ENCODE measurements around the gene OR10H4. TPM values are rescaled to one million over a fixed set of nuclear protein-coding genes. Genes with fewer than 3 reads are reported as not detected.
"Not testable (repeated sequence)": the region's sequence is repeated elsewhere in the genome, so short reads cannot be mapped to it uniquely, and the experiment has no call there.

The OR10H4 gene
- total and polyA plus RNA-seq, 4 experiments from 2014 or later, result not detected

DNA sequence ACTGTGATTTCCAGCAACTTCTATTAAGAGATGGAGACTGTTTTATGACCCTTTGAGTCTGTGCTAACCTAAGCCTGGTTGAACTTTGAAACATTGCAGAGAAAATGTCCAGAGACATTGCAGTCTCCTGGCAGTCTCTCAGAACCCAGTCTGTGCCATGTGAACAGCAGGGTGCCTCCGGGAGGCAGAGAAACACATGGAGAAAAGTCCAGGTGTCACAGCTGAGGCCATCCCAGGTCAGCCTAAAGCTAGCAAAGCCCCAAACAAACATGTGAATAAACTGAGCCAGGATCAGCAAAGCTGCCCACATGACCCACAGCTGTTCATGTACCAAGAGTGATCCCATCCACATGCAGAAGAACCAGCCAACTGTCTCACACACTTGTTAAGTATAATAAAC lies 22.3 kb upstream of the OR10H4 start:
- Mint-ChIP-seq H3K27me3 (peaks cover 28 to 68% of the 10 kb centered on the region in 2 donors), H3K36me3 (no peaks in the 10 kb centered on the region), H3K9me3 (peaks cover 0 to 3% (median 0%) of the 10 kb centered on the region in 8 donors), H3K4me1 (peaks cover 0 to 7% (median 0%) of the 10 kb centered on the region in 4 donors), H3K27ac (no peak overlapping the region), H3K4me3 (no peak overlapping the region)
- peaks cover 3% of the 10 kb centered on the region for H3K27me3 ChIP-seq (ENCODE audit: insufficient read depth, low read length)
- intact Hi-C loops (cut with micrococcal nuclease), result no loop called here
- no peaks in the 10 kb centered on the region for H3K36me3 ChIP-seq (ENCODE audit: insufficient read depth, low read length)
- no peaks in the 10 kb centered on the region for H3K9me3 ChIP-seq (ENCODE audit: control insufficient read depth in 1 of 2, low read length in 2 of 2)
- no peak for DNase-seq
- no peak overlapping the region for H3K4me3 ChIP-seq (ENCODE audit: low read length in 2 of 2)
- no peaks in the 10 kb centered on the region for H3K4me1 ChIP-seq (ENCODE audit: insufficient read depth, low read length)
- CTCF ChIA-PET (ENCODE audit: partially characterized antibody), result interaction anchor here (0.5 kb wide), 1 partner anchor 83 kb away, joined by 3 read pairs; no protein-coding TSS in a partner anchor
- H3K27ac ChIP-seq (ENCODE audit: low read depth, low read length), result no peak overlapping the region
- POLR2A ChIA-PET (ENCODE audit: partially characterized antibody), result no interaction called here

DNA sequence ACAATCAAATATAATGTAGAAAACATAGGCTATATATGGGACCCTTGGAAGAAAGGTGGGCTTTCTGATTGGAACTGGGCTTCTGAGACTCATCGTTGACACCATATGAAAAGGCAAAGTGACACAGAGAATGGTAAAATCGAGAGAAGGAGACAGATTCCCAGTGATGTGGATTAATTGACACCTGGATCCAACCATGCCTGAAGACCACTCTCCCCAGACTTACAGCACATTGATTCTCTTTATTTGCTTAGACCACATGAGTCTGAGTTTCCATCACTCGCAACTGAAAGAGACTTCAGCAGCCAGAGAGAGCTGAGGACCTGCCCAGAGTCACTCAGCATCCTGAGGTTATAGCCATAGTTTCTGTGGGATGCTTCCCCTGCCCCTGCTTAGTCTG lies 20.5 kb upstream of the OR10H4 start:
- H3K27me3 Mint-ChIP-seq, result peaks cover 25 to 61% of the 10 kb centered on the region in 2 donors
- Histone ChIP-seq H3K4me3 (ENCODE audit: low read length in 2 of 2) (no peak overlapping the region), H3K36me3 (ENCODE audit: insufficient read depth, low read length) (no peaks in the 10 kb centered on the region), H3K27ac (ENCODE audit: low read depth, low read length) (no peak overlapping the region), H3K4me1 (ENCODE audit: insufficient read depth, low read length) (no peaks in the 10 kb centered on the region), H3K27me3 (ENCODE audit: insufficient read depth, low read length) (peaks cover 3% of the 10 kb centered on the region), H3K9me3 (ENCODE audit: control insufficient read depth in 1 of 2, low read length in 2 of 2) (no peaks in the 10 kb centered on the region)
- no peaks in the 10 kb centered on the region for H3K36me3 Mint-ChIP-seq
- H3K27ac Mint-ChIP-seq, result no peak overlapping the region
- peaks cover 0 to 7% (median 0%) of the 10 kb centered on the region in 4 donors for H3K4me1 Mint-ChIP-seq
- ChIA-PET POLR2A (ENCODE audit: partially characterized antibody) (no interaction called here), CTCF (ENCODE audit: partially characterized antibody) (no interaction called here)
- DNase-seq, result no peak
- intact Hi-C loops (cut with micrococcal nuclease), result no loop called here
- peaks cover 0 to 3% (median 0%) of the 10 kb centered on the region in 8 donors for H3K9me3 Mint-ChIP-seq
- no peak overlapping the region for H3K4me3 Mint-ChIP-seq

DNA sequence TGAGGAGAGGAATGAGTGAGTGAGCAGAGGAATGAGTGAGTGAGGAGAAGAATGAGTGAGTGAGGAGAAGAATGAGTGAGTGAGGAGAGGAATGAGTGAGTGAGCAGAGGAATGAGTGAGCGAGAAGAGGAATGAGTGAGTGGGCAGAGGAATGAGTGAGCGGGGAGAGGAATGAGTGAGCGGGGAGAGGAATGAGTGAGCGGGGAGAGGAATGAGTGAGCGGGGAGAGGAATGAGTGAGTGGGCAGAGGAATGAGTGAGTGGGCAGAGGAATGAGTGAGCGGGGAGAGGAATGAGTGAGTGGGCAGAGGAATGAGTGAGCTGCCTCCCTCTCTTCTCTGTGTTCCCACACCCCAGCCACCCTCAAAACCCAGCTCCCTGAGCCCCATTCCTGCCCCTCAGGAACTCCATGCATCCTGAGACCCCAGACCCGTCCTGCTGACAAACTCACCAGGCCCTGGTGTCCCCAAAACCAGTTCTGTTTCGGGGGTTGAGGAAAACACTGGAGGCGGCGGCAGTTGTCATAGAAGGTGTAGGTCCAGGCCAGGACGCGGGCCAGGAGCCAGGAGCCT lies 15.0 kb upstream of the OR10H4 start:
- H3K27ac Mint-ChIP-seq; POLR2A ChIA-PET (ENCODE audit: partially characterized antibody); H3K4me3 Mint-ChIP-seq; H3K36me3 Mint-ChIP-seq; H3K4me1 Mint-ChIP-seq; CTCF ChIA-PET (ENCODE audit: partially characterized antibody); H3K9me3 ChIP-seq (ENCODE audit: control insufficient read depth in 1 of 2, low read length in 2 of 2); intact Hi-C loops (cut with micrococcal nuclease); H3K36me3 ChIP-seq (ENCODE audit: insufficient read depth, low read length); H3K27me3 ChIP-seq (ENCODE audit: insufficient read depth, low read length); DNase-seq; H3K4me3 ChIP-seq (ENCODE audit: low read length in 2 of 2); H3K27ac ChIP-seq (ENCODE audit: low read depth, low read length); H3K4me1 ChIP-seq (ENCODE audit: insufficient read depth, low read length): not testable (repeated sequence)
- Mint-ChIP-seq H3K27me3 (peaks cover 5 to 42% of the 10 kb centered on the region in 2 donors), H3K9me3 (peaks cover 0 to 12% (median 4%) of the 10 kb centered on the region in 8 donors)

DNA sequence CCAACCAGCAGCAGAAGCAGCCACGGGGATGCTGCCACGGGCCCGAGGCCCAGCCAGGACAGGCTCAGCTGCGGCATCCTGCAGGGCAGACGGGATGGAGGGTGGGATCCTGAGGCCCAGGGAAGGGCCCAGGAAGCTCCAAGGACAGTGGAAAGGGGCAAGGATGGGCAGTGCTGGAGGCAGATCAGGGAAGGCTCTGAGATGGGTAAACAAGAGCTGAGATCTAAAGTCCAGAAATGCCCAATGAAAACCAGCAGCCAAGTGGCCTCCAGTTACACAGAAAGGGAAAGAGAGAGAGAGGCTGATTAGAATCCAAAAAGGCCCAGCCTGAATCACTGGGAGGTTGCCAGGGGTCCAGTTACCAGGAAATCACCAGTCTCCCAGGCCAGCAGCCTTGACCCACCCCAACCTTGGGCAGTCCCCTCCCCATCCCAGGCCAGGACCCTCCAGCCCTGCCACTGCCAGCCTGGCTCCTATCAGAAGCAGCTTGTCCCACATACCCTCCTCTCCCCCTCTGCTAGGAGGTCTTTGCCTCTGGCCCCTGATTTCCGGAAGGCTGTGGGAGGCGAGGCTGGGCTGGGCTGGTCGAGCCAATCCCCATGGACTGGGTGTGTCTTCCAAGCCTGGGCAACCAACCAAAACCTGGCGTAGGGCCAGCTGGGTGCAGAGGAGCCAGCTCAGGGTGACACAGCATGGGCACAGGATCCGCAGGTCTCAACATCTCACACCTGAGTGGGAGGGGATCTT lies 14.3 kb upstream of the OR10H4 start, which contains the start of gene CYP4F11:
TSS of gene CYP4F11 (minus strand) at position 198 of the 747 bp plus-strand sequence. CDS start at position 77, 121 bp downstream.
- Mint-ChIP-seq H3K9me3 (peaks cover 0 to 12% (median 4%) of the 10 kb centered on the region in 8 donors), H3K27ac (no peak within 1 kb of the TSS), H3K4me1 (peaks cover 0 to 7% (median 2%) of the 10 kb centered on the region in 4 donors), H3K36me3 (peaks cover 0 to 4% of the 10 kb centered on the region in 2 donors), H3K27me3 (peaks cover 5 to 35% of the 10 kb centered on the region in 2 donors), H3K4me3 (no peak within 1 kb of the TSS)
- no peaks in the 10 kb centered on the region for H3K9me3 ChIP-seq (ENCODE audit: control insufficient read depth in 1 of 2, low read length in 2 of 2)
- intact Hi-C loops (cut with micrococcal nuclease), result no loop called here
- CTCF ChIA-PET (ENCODE audit: partially characterized antibody), result no interaction called here
- POLR2A ChIA-PET (ENCODE audit: partially characterized antibody), result no interaction called here
- no peak for DNase-seq
- H3K27me3 ChIP-seq (ENCODE audit: insufficient read depth, low read length), result peaks cover 3% of the 10 kb centered on the region
- H3K4me1 ChIP-seq (ENCODE audit: insufficient read depth, low read length), result no peaks in the 10 kb centered on the region
- H3K27ac ChIP-seq (ENCODE audit: low read depth, low read length), result no peak within 1 kb of the TSS
- H3K36me3 ChIP-seq (ENCODE audit: insufficient read depth, low read length), result no peaks in the 10 kb centered on the region
- no peak within 1 kb of the TSS for H3K4me3 ChIP-seq (ENCODE audit: low read length in 2 of 2)

DNA sequence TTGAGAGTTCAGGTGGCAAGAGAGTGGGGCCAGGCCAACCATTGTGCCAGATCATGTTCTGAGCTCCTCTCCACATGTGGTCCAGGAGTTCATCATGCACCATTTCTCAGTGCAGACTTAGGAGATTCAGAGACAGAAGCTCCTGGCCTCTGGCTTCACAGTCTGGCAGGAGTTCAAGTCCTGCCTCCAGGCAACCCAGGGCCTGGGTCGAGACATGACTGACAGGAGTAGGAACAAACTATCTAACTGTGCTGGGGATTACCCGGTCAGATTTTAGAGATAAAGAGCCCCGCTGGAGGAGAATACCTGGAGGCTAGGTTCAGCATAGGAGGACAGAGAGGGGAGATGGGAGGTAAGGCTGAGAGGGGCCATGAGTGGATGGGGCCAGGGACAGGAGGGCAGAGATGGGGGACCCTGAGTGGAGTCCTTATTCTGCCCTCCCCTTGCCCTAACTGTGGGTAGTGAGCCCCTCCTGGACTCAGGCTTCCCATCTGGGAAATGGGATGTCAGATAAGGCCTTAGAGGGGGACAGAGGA lies 13.6 kb upstream of the OR10H4 start:
- H3K36me3 Mint-ChIP-seq, result peaks cover 0 to 4% of the 10 kb centered on the region in 2 donors
- Histone ChIP-seq H3K36me3 (ENCODE audit: insufficient read depth, low read length) (no peaks in the 10 kb centered on the region), H3K27me3 (ENCODE audit: insufficient read depth, low read length) (peaks cover 3% of the 10 kb centered on the region), H3K4me1 (ENCODE audit: insufficient read depth, low read length) (no peaks in the 10 kb centered on the region), H3K27ac (ENCODE audit: low read depth, low read length) (no peak overlapping the region), H3K4me3 (ENCODE audit: low read length in 2 of 2) (no peak overlapping the region), H3K9me3 (ENCODE audit: control insufficient read depth in 1 of 2, low read length in 2 of 2) (no peaks in the 10 kb centered on the region)
- intact Hi-C loops (cut with micrococcal nuclease), result no loop called here
- no peak for DNase-seq
- peaks cover 7 to 34% of the 10 kb centered on the region in 2 donors for H3K27me3 Mint-ChIP-seq
- no peak overlapping the region for H3K4me3 Mint-ChIP-seq
- peak overlapping the region in 1 of 7 donors; percentile 69 for H3K27ac Mint-ChIP-seq
- H3K4me1 Mint-ChIP-seq, result peaks cover 0 to 7% (median 3%) of the 10 kb centered on the region in 4 donors
- POLR2A ChIA-PET (ENCODE audit: partially characterized antibody), result no interaction called here
- CTCF ChIA-PET (ENCODE audit: partially characterized antibody), result no interaction called here
- peaks cover 0 to 12% (median 4%) of the 10 kb centered on the region in 8 donors for H3K9me3 Mint-ChIP-seq

DNA sequence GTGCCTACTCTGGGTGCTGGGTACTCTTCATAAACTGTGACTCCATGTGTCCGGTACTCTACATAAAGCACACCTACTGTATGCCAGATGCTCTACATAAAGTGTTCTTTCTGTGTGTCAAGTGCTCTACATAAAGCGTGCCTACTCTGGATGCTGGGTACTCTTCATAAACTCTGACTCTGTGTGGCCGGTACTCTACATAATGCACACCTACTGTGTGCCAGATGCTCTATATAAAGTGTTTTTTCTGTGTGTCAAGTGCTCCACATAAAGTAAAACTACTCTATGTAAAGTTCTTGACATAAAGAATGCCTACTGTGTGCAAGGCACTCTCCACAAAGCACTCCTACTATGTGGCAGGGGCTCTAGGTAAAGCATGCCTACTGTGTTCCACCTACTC lies 12.6 kb upstream of the OR10H4 start:
- peaks cover 0 to 12% (median 4%) of the 10 kb centered on the region in 8 donors for H3K9me3 Mint-ChIP-seq
- no peak overlapping the region for H3K4me3 Mint-ChIP-seq
- H3K27ac ChIP-seq (ENCODE audit: low read depth, low read length), result no peak overlapping the region
- peaks cover 0 to 4% of the 10 kb centered on the region in 2 donors for H3K36me3 Mint-ChIP-seq
- H3K27me3 Mint-ChIP-seq, result peaks cover 10 to 31% of the 10 kb centered on the region in 2 donors
- no peaks in the 10 kb centered on the region for H3K9me3 ChIP-seq (ENCODE audit: control insufficient read depth in 1 of 2, low read length in 2 of 2)
- peaks cover 0 to 6% (median under 1%) of the 10 kb centered on the region in 4 donors for H3K4me1 Mint-ChIP-seq
- intact Hi-C loops (cut with micrococcal nuclease), result no loop called here
- ChIA-PET CTCF (ENCODE audit: partially characterized antibody) (no interaction called here), POLR2A (ENCODE audit: partially characterized antibody) (no interaction called here)
- H3K36me3 ChIP-seq (ENCODE audit: insufficient read depth, low read length), result no peaks in the 10 kb centered on the region
- no peaks in the 10 kb centered on the region for H3K4me1 ChIP-seq (ENCODE audit: insufficient read depth, low read length)
- DNase-seq, result no peak
- no peak overlapping the region for H3K27ac Mint-ChIP-seq
- H3K4me3 ChIP-seq (ENCODE audit: low read length in 2 of 2), result no peak overlapping the region
- peaks cover 3% of the 10 kb centered on the region for H3K27me3 ChIP-seq (ENCODE audit: insufficient read depth, low read length)

DNA sequence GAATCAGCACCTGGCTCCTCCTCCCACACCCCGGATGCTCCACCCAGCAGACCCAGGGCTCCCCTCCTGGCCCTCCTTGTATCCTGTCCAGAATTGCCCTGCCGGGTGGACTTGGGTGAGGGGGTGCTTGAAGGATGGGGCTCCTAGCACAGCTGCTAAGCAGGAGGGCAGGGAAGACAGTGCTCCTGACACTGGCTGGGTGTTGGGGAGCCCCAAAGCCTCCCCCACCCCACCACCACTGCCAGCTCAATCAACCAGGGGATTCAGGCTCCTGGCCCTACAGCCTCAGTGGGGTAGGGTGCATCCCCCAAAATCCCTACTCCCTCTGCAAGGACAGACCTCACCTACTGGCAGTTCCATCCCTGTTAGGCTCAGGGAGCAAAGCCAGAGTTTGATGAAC lies 11.9 kb upstream of the OR10H4 start:
- Mint-ChIP-seq H3K36me3 (peaks cover 0 to 4% of the 10 kb centered on the region in 2 donors), H3K4me1 (peaks cover 0 to 6% (median 0%) of the 10 kb centered on the region in 4 donors), H3K4me3 (no peak overlapping the region), H3K27me3 (peaks cover 8 to 30% of the 10 kb centered on the region in 2 donors), H3K27ac (no peak overlapping the region), H3K9me3 (peaks cover 0 to 12% (median 4%) of the 10 kb centered on the region in 8 donors)
- no peak overlapping the region for H3K4me3 ChIP-seq (ENCODE audit: low read length in 2 of 2)
- POLR2A ChIA-PET (ENCODE audit: partially characterized antibody), result no interaction called here
- CTCF ChIA-PET (ENCODE audit: partially characterized antibody), result no interaction called here
- H3K9me3 ChIP-seq (ENCODE audit: control insufficient read depth in 1 of 2, low read length in 2 of 2), result no peaks in the 10 kb centered on the region
- no peaks in the 10 kb centered on the region for H3K4me1 ChIP-seq (ENCODE audit: insufficient read depth, low read length)
- H3K27me3 ChIP-seq (ENCODE audit: insufficient read depth, low read length), result peaks cover 3% of the 10 kb centered on the region
- intact Hi-C loops (cut with micrococcal nuclease), result no loop called here
- H3K36me3 ChIP-seq (ENCODE audit: insufficient read depth, low read length), result no peaks in the 10 kb centered on the region
- no peak overlapping the region for H3K27ac ChIP-seq (ENCODE audit: low read depth, low read length)
- DNase-seq, result no peak

Measured in CD4-positive, alpha-beta memory T cell (primary cell).